AG04450 (cell line): ENCODE data around the gene HIPK2. TPM values are rescaled to one million over a fixed set of nuclear protein-coding genes. Genes with fewer than 3 reads are reported as not detected.
A peak's percentile ranks its signal among the peaks of the same experiment; 100 is the strongest.

ENCODE experiments used
- CTCF ChIA-PET: fragments of 300-600, 350-600 bp; formaldehyde crosslinking; extraction: SDS; loops from one replicate; lab custom pipeline; 2022; ENCODE audit warnings: antibody characterized with exemption, inconsistent platforms; lab: Charles Lee
- POLR2A ChIA-PET: fragments of 350-600 bp; formaldehyde crosslinking; extraction: SDS; loops from one replicate; lab custom pipeline; 2021; ENCODE audit warnings: antibody characterized with exemption, inconsistent platforms; lab: Yijun Ruan, JAX
- DNase-seq: peaks from one replicate; pipeline ENCODE4 v3.0.0-alpha.2; 2011; ENCODE audit warnings: low read depth, low spot score
- H3K27ac ChIP-seq: one replicate; pipeline ENCODE4 v1.5.1; 2012; ENCODE audit warnings: low read depth, low read length, control low read depth
- H3K27me3 ChIP-seq: one replicate; pipeline ENCODE4 v1.6.0; 2012; ENCODE audit warnings: low read length; ENCODE audit not compliant: control insufficient read depth, insufficient read depth
- H3K4me3 ChIP-seq: 2 replicates; pipeline ENCODE4 v1.5.1; 2011; ENCODE audit warnings: mild to moderate bottlenecking, low read depth, low read length, control low read depth
- H3K9me3 ChIP-seq: 2 replicates; pipeline ENCODE4 v1.5.1; 2012; ENCODE audit warnings: low read length; ENCODE audit not compliant: control insufficient read depth, insufficient read depth
- CTCF ChIP-seq: IDR thresholded peaks from 2 replicates; pipeline ENCODE4 v1.5.1; 2011; ENCODE audit warnings: low read depth, low read length, control low read depth, inconsistent platforms
- polyA plus RNA-seq: library from polyadenylated mRNA; depleted of rRNA; stranded (reverse); fragments of >200 nt; gene quantifications from 2 replicates; pipeline ENCODE4 v1.2.3, GENCODE V29; 2011

Gene HIPK2
- polyA plus RNA-seq, 1 experiment, result 61.4 TPM

DNA sequence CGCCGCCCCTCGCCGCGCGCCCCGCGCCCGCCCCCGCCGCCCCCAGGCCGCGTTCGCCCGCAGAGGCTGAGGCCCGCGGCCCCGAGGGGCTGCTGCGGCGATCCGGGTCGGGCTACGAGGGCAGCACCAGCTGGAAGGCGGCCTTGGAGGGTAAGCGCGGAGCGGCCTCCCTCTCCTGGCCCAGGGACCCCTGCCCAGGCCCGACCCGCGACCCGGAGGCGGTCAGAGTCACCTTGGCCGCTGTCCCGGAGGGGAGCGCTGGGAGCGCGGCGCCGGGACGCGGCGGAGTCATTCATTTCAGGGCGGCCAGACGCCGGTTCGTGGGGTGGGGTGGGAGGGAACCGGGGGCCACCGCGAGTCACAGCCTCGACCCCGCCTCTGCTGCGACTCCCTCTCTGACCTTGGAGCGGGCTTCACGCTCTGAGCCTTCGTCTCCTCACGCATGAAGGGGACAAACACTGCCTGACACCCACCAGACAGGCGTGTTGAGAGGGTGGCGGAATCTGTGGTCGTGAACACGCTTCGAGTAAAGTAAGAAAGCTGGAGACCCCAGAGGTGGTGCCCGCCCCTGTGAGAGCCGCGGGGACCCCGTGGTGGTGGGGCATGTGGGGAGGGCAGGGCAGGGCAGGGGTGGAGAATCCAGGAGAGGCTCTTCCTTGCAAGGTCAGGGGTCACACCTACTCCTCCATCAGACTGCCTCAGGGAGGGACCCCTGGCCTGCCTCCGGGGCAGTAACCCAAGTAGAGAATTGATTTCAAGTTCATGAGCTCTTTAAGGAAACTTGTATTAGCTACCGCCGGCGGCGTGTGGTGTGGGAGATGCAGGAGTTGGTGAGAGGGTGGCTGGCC lies 253.6 kb downstream of the HIPK2 start:
- H3K4me3 ChIP-seq, result no peak overlapping the region
- DNase-seq, result no peak
- H3K9me3 ChIP-seq, result no peaks in the 10 kb centered on the region
- H3K27me3 ChIP-seq, result peaks cover 32% of the 10 kb centered on the region
- ChIA-PET POLR2A (no interaction called here), CTCF (no interaction called here)
- no peak overlapping the region for H3K27ac ChIP-seq
- no peak for TF ChIP-seq CTCF

- peak within 1 kb of the TSS; percentile 20; the same call in 1 of the 2 replicates for H3K4me3 ChIP-seq
- TF ChIP-seq CTCF, result no peak
Measured at GRCh38 chr7:139523199-139523941, 254.4 kb downstream of the HIPK2 start, which contains the start of gene CLEC2L. Gene CLEC2L (plus strand): TSS chr7:139523685. CDS start chr7:139523928, 243 bp downstream.

DNA sequence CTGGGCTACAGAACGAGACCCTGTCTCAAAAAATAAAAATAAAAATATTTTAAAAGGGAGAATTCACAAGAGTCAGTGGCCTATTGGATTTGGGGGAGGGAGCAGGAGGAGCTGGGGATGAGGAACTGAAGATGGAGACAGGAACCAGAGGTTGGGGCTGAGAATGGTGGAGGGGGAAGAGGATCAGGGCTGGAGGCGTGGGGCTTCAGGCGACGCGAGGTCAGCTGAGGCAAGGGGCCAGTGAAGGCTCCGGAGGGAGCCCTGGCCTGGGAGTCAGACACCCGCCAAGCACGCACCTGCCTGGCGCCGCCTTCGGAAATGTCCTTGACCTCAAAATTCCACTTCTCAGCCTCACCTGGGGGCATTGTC lies 255.0 kb downstream of the HIPK2 start:
- Histone ChIP-seq H3K9me3 (no peaks in the 10 kb centered on the region), H3K4me3 (no peak overlapping the region), H3K27ac (no peak overlapping the region), H3K27me3 (peaks cover 34% of the 10 kb centered on the region)
- no peak for TF ChIP-seq CTCF
- no peak for DNase-seq
- ChIA-PET CTCF (interaction anchor here (0.6 kb wide), 1 partner anchor 22 kb away, joined by 3 read pairs; no protein-coding TSS in a partner anchor), POLR2A (no interaction called here)

More at GRCh38 chr7:139523199-139523941, 254.4 kb downstream of the HIPK2 start, which contains the start of gene CLEC2L:
- Histone ChIP-seq H3K9me3 (no peaks in the 10 kb centered on the region), H3K27me3 (peaks cover 32% of the 10 kb centered on the region), H3K27ac (no peak within 1 kb of the TSS)
- ChIA-PET CTCF (interaction anchor here (0.6 kb wide), 1 partner anchor 23 kb away, joined by 3 read pairs; no protein-coding TSS in a partner anchor), POLR2A (no interaction called here)
- no peak for DNase-seq

DNA sequence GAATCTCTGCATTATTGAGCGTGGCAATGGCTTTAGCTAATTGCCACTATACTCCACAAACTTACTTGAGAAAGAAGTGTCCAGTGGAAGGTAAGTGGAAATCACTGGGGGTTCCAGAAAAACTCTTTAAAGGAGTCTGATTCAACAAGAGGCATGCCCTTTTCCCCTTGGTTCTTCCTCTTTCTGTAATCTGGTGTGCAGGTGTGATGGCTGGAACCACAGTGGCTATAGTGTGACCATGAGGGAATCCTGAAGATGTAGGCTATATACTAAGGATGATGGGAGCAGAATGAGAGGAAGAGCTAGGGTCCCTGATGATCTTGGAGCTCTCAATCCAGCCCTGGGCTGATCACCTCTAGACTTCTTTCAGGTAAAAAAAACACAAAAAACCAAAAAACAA lies 256.4 kb downstream of the HIPK2 start:
- Histone ChIP-seq H3K4me3 (no peak overlapping the region), H3K27ac (no peak overlapping the region), H3K27me3 (peaks cover 42% of the 10 kb centered on the region), H3K9me3 (no peaks in the 10 kb centered on the region)
- CTCF ChIA-PET, result no interaction called here
- no peak for DNase-seq
- POLR2A ChIA-PET, result no interaction called here
- TF ChIP-seq CTCF, result no peak
